Caki2 (cell line): Measurements from ENCODE around the gene MYOM1. TPM values are rescaled to one million over a fixed set of nuclear protein-coding genes. Genes with fewer than 3 reads are reported as not detected.
A peak's percentile ranks its signal among the peaks of the same experiment; 100 is the strongest.
"Not testable (repeated sequence)": the region's sequence is repeated elsewhere in the genome, so short reads cannot be mapped to it uniquely, and the experiment has no call there.

Experiments used
- DNase-seq: peaks from one replicate; pipeline ENCODE4 v3.0.0-alpha.2; 2015; ENCODE audit warnings: low read depth
- in situ Hi-C: cut with HindIII; loops from 2 replicates; pipeline ENCODE4 v1.10.0; 2016; ENCODE audit warnings: low sequenced_read_pairs, low pct_unique_long_range_greater_than_20kb, mixed read lengths
- total RNA-seq: library from RNA; depleted of rRNA; stranded (reverse); fragments of >200 nt; shearing (Covaris generic); gene quantifications from 2 replicates; pipeline ENCODE4 v1.2.3, GENCODE V29; 2014; ENCODE audit warnings: low replicate concordance

The MYOM1 gene
- total RNA-seq, 1 experiment from 2014 or later: 0.17 TPM

- no peak for DNase-seq
- in situ Hi-C loops: no loop called here
Observed at GRCh38 chr18:3084206-3084605, 135.6 kb downstream of the MYOM1 start.

- in situ Hi-C loops: no loop called here
- DNase-seq: no peak
Observed at GRCh38 chr18:3083766-3084165, 136.0 kb downstream of the MYOM1 start.

DNA sequence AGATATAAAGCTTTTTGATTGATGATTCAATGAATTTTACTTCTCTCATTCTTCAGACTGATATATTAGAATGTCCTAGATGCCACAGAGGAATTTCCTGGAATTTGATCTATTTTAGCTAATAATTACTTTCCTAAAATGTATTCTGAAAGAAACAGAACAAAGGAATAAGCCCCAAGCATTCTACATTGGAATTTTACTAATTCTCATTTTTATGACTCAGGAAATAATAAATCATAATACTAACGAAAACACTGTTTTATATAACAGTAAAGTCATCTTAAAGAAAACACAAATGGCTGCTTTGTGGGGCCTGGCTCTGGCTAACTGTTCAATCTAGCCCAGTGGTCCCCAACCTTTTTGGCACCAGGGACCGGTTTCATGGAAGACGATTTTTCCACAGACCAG, 138.2 kb downstream of the MYOM1 start:
- no peak for DNase-seq
- in situ Hi-C loops: no loop called here

GRCh38 chr18:3079653-3080052, 140.1 kb downstream of the MYOM1 start:
- DNase-seq: no peak

GRCh38 chr18:3075491-3075890, 144.3 kb downstream of the MYOM1 start:
- in situ Hi-C loops: no loop called here
- no peak for DNase-seq

More at GRCh38 chr18:3079653-3080052, 140.1 kb downstream of the MYOM1 start:
- in situ Hi-C loops: no loop called here

- in situ Hi-C loops: no loop called here
- DNase-seq: no peak
Observed at GRCh38 chr18:3074087-3074486, 145.7 kb downstream of the MYOM1 start.

DNA sequence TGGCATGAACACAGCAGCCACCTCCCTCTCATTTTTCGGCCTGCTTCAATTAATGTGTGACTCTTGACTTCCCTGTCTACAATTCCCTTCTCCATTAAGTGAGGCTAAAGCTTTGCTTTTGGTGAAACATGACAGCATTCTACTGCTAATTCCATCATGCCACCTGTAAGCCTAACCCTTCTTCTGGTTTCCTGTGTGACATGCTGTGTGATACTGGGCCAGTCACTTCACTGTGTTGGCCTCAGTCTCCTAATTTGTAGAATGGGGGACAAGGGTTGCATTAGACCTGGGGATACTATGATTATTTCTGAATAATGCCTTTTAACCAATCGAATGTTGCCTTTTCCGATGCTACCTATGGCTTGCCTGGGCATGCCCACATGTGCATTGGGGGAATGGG, 146.4 kb downstream of the MYOM1 start:
- DNase-seq, in situ Hi-C loops: not testable (repeated sequence)

DNA sequence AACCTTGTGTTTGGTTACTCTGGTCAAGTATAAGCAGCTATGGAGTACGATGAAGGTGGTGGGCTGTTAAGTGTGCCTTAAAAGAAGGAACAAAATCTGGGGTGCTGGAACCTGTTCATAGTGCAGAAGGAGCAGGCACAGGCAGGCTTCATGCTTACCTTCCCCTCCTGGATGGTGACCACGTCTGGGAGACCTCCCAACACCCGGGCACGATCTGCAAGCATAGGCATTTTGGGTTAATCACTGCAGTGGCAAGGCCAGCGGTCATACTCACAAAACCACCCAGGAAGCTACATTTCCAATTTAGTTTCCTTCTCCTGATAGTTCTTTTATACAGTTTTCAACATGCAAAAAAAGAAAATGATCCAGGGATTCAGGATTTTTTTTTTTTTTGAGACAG, 148.1 kb downstream of the MYOM1 start:
- in situ Hi-C loops: no loop called here
- DNase-seq: no peak

DNA sequence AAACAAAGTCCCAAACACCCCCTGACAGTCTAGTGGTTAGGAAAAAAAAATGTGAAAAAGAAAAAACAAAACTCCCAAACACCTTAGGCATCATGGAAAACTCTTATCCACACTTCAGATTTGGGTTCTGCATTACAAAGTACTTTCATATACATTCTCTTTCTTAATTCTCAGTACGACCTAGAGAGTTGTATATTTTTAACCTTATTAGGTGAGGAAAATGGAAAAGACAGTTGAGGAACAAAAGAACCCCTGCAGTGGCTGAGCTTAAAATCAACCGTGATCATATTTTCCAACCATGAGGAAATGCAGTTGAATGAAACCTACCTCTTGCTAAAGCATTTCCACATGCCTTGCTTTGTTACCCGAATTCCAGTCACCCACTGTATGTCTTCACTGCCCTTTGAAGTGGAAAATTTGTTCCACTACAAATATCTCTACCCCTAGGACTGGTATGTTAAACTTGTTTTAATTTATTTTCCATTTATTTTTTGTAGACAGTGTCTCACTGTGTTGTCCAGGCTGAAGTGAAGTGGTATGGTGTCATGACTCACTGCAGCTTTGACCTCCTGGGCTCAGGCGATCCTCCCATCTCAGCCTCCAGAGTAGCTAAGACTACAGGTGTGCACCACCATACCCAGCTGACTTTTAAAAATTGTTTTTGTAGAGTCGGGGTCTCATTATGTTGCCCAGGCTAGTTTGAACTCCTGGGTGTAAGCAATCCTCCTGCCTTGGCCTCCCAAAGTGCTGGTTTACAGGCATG, 149.9 kb downstream of the MYOM1 start:
- in situ Hi-C loops: no loop called here
- no peak for DNase-seq

DNA sequence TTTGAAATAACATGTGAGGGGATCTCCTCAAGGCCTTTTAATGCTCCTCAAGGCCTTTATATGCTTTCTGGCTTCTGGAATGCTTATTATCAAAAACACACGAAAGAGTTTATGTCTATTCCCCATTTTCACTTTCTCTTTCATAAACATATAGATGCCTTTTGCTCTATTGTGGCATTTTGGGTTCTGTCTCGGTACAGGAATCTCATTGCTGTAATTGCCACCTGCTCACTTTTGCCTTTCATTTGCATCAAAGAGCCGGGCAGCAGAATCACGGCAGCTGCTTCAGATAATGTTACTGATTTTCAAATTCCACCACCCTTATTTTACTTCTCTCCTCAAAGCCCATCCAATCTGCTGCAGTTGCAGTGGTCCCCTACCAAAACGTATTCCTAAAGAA, 152.0 kb downstream of the MYOM1 start:
- DNase-seq: no peak
- in situ Hi-C loops: no loop called here

DNA sequence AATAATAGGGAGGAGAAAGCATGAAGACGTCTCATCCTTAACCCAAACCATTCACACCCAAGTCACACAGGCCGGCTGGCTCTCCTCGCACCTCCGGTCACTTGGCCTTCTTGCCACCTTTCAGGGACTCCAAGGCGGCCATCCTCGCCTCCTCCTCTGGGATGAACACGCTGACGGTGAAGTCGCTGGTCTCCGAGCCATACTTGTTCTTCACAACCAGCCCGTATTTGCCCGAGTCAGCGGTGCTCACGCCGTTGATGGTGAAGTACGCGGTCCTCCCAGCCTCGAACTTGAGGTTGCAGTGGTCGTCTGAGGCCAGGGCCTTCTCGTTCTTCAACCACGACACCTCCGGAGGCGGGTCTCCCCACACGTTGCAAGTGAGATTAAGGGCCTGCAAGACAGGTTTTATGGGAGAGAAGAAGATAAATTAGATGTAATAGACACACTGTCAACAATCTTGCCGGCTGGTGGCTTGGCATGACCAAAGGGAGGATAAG, 152.6 kb downstream of the MYOM1 start:
- in situ Hi-C loops: no loop called here
- no peak for DNase-seq

- in situ Hi-C loops: no loop called here
- DNase-seq: no peak
Observed at GRCh38 chr18:3066341-3067110, 153.2 kb downstream of the MYOM1 start.

DNA sequence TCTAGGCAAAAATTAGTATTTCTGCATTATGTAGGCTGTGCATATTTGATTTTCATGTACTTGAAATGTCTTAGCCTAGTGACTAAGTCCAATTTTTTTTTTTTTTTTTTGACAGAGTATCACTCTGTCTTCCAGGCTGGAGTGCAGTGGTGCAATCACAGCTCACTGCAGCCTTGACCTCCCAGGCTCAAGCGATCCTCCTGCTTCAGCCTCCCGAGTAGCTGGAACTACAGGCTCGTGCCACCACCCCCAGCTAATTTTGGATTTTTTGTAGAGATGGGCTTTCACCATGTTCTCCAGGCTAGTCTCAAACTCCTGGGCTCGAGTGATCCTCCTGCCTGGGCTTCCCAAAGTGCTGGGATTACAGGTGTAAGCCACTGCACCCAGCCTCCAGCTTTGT, 156.0 kb downstream of the MYOM1 start:
- in situ Hi-C loops, DNase-seq: not testable (repeated sequence)

- in situ Hi-C loops: no loop called here
Observed at GRCh38 chr18:3062798-3063680, 156.7 kb downstream of the MYOM1 start.

DNA sequence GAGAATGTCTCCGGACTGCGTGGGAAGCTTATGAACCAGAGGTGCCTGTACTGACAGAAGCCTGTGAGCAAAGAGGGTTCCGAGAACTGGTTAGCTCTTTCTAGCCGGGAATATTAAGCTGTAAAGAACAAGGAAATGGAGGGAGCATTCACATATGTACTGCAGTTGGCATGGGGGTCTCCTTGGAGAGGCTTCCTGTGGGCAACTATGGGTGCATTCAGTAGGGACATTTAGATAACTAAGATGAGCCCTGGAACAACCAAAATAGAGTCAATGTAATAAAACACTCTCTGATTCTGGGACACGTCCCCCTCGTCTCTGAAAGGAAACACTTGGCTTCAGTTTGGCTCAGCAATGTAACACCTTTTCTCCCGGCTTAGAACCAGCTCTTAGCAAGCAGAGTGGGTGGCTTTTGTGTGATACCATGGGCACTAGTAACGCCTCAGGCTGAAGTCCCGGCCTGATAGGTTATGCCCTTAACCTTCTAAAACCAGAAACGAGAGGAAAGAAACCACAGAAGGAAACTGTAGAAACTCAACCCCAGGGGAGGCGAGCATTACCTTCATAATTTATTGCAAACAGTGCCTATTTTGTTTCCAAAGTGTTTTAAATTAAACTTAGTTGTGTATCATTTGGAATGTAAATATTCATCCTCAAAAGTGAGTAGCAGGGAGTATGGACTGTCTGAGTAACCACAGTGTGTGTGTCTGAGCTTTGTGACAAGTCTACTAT, 158.0 kb downstream of the MYOM1 start:
- in situ Hi-C loops: no loop called here
- DNase-seq: no peak

More at GRCh38 chr18:3062798-3063680, 156.7 kb downstream of the MYOM1 start:
- peak; percentile 12 for DNase-seq

GRCh38 chr18:3060667-3061580, 158.8 kb downstream of the MYOM1 start:
- in situ Hi-C loops: no loop called here
- no peak for DNase-seq

DNA sequence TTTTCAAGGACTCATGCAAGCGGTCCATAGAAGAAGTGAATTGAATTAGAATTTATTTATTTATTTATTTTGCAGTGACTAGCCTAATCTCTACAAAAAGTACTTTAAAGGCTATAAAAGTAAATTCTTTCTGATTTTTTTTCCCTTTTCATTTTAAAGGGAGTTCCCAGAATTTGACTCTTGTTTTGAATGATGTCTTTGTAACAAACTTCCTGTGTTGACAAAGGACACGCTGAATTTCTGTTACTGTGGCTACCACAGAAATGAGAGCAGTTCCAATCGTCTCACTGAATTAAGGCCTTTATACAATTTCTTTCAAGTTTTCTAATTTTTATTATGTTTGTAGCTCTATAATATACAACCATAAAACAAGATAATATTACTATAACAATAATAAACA, 160.5 kb downstream of the MYOM1 start:
- DNase-seq: no peak
- in situ Hi-C loops: no loop called here
